HEK293 (cell line): ENCODE results near the gene CHSY1.
A peak's percentile ranks its signal among the peaks of the same experiment; 100 is the strongest.

ENCODE experiments used
- CTCF ChIA-PET: fragments of 350-600 bp; formaldehyde crosslinking; extraction: SDS; loops from one replicate; lab custom pipeline; 2021; ENCODE audit warnings: antibody characterized with exemption; lab: Yijun Ruan, JAX
- POLR2A ChIA-PET: fragments of 300-600 bp; formaldehyde crosslinking; extraction: SDS; loops from one replicate; lab custom pipeline; 2020; ENCODE audit warnings: antibody characterized with exemption, inconsistent platforms; lab: Yijun Ruan, JAX
- H3K27ac ChIP-seq: fragments of 200-500 bp; sonication (Bioruptor generic); 2 replicates; pipeline ENCODE4 v1.5.1; 2014; ENCODE audit warnings: low read depth, low read length, control low read depth, inconsistent platforms; ENCODE audit errors: extremely low read depth
- H3K36me3 ChIP-seq, 2 experiments: fragments of 200-500 bp in 1 of 2; sonication (Bioruptor generic) in 1 of 2; 1 replicate in 1 of 2; 2 replicates in 1 of 2; pipeline ENCODE4 v1.5.1; 2014 to 2017; ENCODE audit warnings: inconsistent platforms in 2 of 2, low read length in 2 of 2; ENCODE audit not compliant: control insufficient read depth in 2 of 2, insufficient read depth in 1 of 2
- H3K4me1 ChIP-seq: fragments of 200-500 bp; sonication (Bioruptor generic); 2 replicates; pipeline ENCODE4 v1.5.1; 2014; ENCODE audit warnings: mild to moderate bottlenecking, low read length, inconsistent platforms; ENCODE audit not compliant: control insufficient read depth, insufficient read depth
- H3K4me3 ChIP-seq: 2 replicates; pipeline ENCODE4 v1.5.1; 2011; ENCODE audit warnings: low read depth, mild to moderate bottlenecking, control low read depth, low read length, moderate library complexity
- H3K9me3 ChIP-seq: fragments of 200-500 bp; sonication (Bioruptor generic); 2 replicates; pipeline ENCODE4 v1.5.1; 2014; ENCODE audit warnings: low read depth, low read length, inconsistent platforms; ENCODE audit not compliant: control insufficient read depth, insufficient read depth
- GLIS2 ChIP-seq: fragments of 450-650 bp; formaldehyde crosslinking; IDR thresholded peaks from 2 replicates; pipeline ENCODE4 v1.5.1; 2016; ENCODE audit warnings: missing biosample characterization, missing genetic modification characterization
- HOXA7 ChIP-seq: sonication (generic); formaldehyde crosslinking; IDR thresholded peaks from 2 replicates; pipeline ENCODE4 v1.8.1; 2022; ENCODE audit warnings: missing genetic modification reagents, borderline replicate concordance
- PRDM6 ChIP-seq: fragments of 450-650 bp; formaldehyde crosslinking; IDR thresholded peaks from 2 replicates; pipeline ENCODE4 v1.5.1; 2017; ENCODE audit warnings: missing biosample characterization, missing genetic modification characterization
- REPIN1 ChIP-seq: fragments of 450-650 bp; formaldehyde crosslinking; IDR thresholded peaks from 2 replicates; pipeline ENCODE4 v1.5.1; 2017; ENCODE audit warnings: missing biosample characterization, missing genetic modification characterization, low read depth
- ZNF112 ChIP-seq: fragments of 450-650 bp; formaldehyde crosslinking; IDR thresholded peaks from 2 replicates; pipeline ENCODE4 v1.5.0; 2017; ENCODE audit warnings: missing biosample characterization, missing genetic modification characterization
- ZNF121 ChIP-seq: fragments of 450-650 bp; formaldehyde crosslinking; IDR thresholded peaks from 2 replicates; pipeline ENCODE4 v1.5.1; 2016; ENCODE audit warnings: missing biosample characterization, missing genetic modification characterization
- ZNF140 ChIP-seq: fragments of 450-650 bp; formaldehyde crosslinking; IDR thresholded peaks from 2 replicates; pipeline ENCODE4 v1.5.1; 2016; ENCODE audit warnings: missing biosample characterization, missing genetic modification characterization
- ZNF155 ChIP-seq: fragments of 450-650 bp; formaldehyde crosslinking; IDR thresholded peaks from 2 replicates; pipeline ENCODE4 v1.5.1; 2016; ENCODE audit warnings: missing biosample characterization, missing genetic modification characterization
- ZNF16 ChIP-seq: fragments of 450-650 bp; formaldehyde crosslinking; IDR thresholded peaks from 2 replicates; pipeline ENCODE4 v1.5.1; 2016; ENCODE audit warnings: low read depth, missing biosample characterization, missing genetic modification characterization
- ZNF18 ChIP-seq: fragments of 450-650 bp; formaldehyde crosslinking; IDR thresholded peaks from 2 replicates; pipeline ENCODE4 v1.5.1; 2016; ENCODE audit warnings: missing biosample characterization, missing genetic modification characterization
- ZNF214 ChIP-seq: fragments of 450-650 bp; formaldehyde crosslinking; IDR thresholded peaks from 2 replicates; pipeline ENCODE4 v1.5.1; 2017; ENCODE audit warnings: missing biosample characterization, mild to moderate bottlenecking, missing genetic modification characterization, borderline replicate concordance
- ZNF223 ChIP-seq: fragments of 450-650 bp; formaldehyde crosslinking; IDR thresholded peaks from 2 replicates; pipeline ENCODE4 v1.5.1; 2016; ENCODE audit warnings: missing biosample characterization, missing genetic modification characterization
- ZNF645 ChIP-seq: fragments of 450-650 bp; formaldehyde crosslinking; IDR thresholded peaks from 2 replicates; pipeline ENCODE4; 2016; ENCODE audit warnings: missing biosample characterization, missing genetic modification characterization
- ZNF664 ChIP-seq: fragments of 450-650 bp; formaldehyde crosslinking; IDR thresholded peaks from 2 replicates; pipeline ENCODE4 v1.5.1; 2016; ENCODE audit warnings: missing biosample characterization, missing genetic modification characterization
- ZNF670 ChIP-seq: fragments of 450-650 bp; formaldehyde crosslinking; IDR thresholded peaks from 2 replicates; pipeline ENCODE4 v1.5.1; 2016; ENCODE audit warnings: missing biosample characterization, missing genetic modification characterization, low read depth
- ZNF677 ChIP-seq: fragments of 450-650 bp; IDR thresholded peaks from 2 replicates; pipeline ENCODE4 v1.5.0; 2018; ENCODE audit warnings: missing biosample characterization, mild to moderate bottlenecking, missing genetic modification characterization, moderate library complexity
- ZNF792 ChIP-seq: fragments of 450-650 bp; formaldehyde crosslinking; IDR thresholded peaks from 2 replicates; pipeline ENCODE4 v1.5.1; 2016; ENCODE audit warnings: missing biosample characterization, missing genetic modification characterization
- TF ChIP-seq, protein P1 (sequence below): fragments of 450-650 bp; formaldehyde crosslinking; conservative IDR thresholded peaks from 2 replicates; pipeline ENCODE4 v1.5.1; 2016; ENCODE audit warnings: low read depth, missing biosample characterization, missing genetic modification characterization
- TF ChIP-seq, protein P2 (sequence below): fragments of 450-650 bp; formaldehyde crosslinking; IDR thresholded peaks from 2 replicates; pipeline ENCODE4 v1.5.1; 2016; ENCODE audit warnings: missing biosample characterization, missing genetic modification characterization, low read depth
- TF ChIP-seq, protein P3 (sequence below): fragments of 450-650 bp; formaldehyde crosslinking; optimal IDR thresholded peaks from 2 replicates; pipeline ENCODE3; 2016; ENCODE audit warnings: missing biosample characterization, mild to moderate bottlenecking, missing genetic modification characterization

The CHSY1 gene

DNA sequence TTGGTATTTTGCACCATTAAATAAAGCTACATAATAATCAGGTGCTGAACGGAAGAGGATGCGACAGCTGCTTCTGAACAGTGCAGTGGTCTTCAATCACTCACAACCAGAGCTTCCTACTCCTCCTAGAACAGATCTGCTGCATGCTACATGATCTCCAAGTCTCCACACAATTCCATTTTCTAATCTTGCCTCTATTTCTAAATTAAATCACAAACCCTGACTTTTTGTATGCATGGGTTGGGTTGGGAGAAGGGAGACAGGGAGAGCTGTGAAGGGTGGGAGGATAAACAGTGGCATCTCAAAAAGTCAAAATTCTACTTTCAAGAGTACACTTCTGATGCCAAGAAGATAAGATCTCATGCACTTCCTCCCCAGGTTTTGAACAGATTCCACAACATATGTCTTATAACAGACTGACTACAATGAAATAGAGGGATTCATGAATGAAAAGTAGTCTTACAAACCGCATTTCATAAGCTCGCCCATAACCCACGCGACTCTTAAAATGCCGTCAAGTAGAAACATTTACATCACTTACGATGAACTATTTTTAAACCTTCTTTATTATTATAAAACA lies 57.2 kb downstream of the CHSY1 start:
- Histone ChIP-seq H3K27ac (no peak overlapping the region), H3K36me3 (no peaks in the 10 kb centered on the region; a peak in 1 of 3 replicates), H3K4me1 (peaks cover 7% of the 10 kb centered on the region), H3K9me3 (no peaks in the 10 kb centered on the region), H3K4me3 (no peak overlapping the region)
- no peak for TF ChIP-seq GLIS2 (tag by site-specific recombination)
- no peak for TF ChIP-seq ZNF645
- TF ChIP-seq ZNF792 = no peak
- TF ChIP-seq ZNF18 (tag by site-specific recombination) = no peak
- no peak for TF ChIP-seq ZNF16 (tag by site-specific recombination)
- TF ChIP-seq REPIN1 (tag by site-specific recombination) = no peak
- TF ChIP-seq PRDM6 (tag by site-specific recombination) = 0 out of 2 replicates have a peak, but pooled peaks have one; percentile 18
- POLR2A ChIA-PET = no interaction called here
- CTCF ChIA-PET = interaction anchor here (0.5 to 1.3 kb wide), 7 partner anchors 9 to 179 kb away, joined by 3 to 4 read pairs (median 3); no protein-coding TSS in a partner anchor

DNA sequence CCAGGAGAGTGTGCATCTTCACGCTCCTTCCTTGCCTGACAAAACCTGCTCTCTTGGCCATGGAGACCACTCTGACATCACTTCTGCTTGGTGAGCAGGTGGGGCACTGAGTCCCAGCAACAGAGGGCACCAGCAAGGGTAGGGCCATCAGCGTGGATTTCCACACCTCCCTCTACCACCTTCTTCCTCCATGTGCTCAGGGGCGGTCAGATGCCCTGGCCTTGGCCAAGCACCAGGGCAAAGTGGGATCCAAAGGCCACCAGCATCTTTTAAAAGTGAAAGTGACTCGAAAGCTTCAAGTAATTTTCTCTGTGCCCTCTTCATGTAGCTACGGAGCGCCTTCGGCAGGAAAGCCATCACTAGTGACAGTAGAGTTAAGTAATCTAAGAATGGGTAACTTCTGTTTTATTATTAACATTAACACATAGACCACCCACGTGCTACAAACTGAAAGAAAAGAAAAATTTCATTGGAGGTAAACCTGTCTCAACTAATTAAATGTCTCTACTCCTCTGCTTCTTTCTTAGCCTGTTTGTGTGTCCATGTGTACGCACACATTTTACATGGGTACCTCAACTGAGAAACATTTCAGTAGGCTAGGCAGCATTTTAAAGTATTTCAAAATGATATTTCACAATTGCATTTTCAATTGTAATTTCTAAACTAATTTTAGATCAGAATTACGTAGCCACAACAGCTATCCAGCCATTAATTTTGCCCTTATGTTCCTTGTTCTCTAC lies 57.9 kb downstream of the CHSY1 start:
- Histone ChIP-seq H3K36me3 (no peaks in the 10 kb centered on the region; a peak in 1 of 3 replicates), H3K4me1 (peaks cover 4% of the 10 kb centered on the region; the same call in 1 of the 2 replicates), H3K9me3 (no peaks in the 10 kb centered on the region), H3K4me3 (no peak overlapping the region), H3K27ac (no peak overlapping the region)
- ChIA-PET POLR2A (no interaction called here), CTCF (interaction anchor here (0.6 to 1.6 kb wide), 5 partner anchors 11 to 178 kb away, joined by 3 read pairs; no protein-coding TSS in a partner anchor)
- TF ChIP-seq ZNF664 (no peak), ZNF121 (tag by site-specific recombination) (no peak), ZNF155 (tag by site-specific recombination) (no peak), ZNF140 (no peak), ZNF677 (no peak), HOXA7 (no peak), ZNF112 (tag by site-specific recombination) (no peak), ZNF214 (tag by site-specific recombination) (no peak), ZNF670 (tag by site-specific recombination) (no peak), ZNF223 (tag by site-specific recombination) (no peak)
- TF ChIP-seq, protein P1, sequence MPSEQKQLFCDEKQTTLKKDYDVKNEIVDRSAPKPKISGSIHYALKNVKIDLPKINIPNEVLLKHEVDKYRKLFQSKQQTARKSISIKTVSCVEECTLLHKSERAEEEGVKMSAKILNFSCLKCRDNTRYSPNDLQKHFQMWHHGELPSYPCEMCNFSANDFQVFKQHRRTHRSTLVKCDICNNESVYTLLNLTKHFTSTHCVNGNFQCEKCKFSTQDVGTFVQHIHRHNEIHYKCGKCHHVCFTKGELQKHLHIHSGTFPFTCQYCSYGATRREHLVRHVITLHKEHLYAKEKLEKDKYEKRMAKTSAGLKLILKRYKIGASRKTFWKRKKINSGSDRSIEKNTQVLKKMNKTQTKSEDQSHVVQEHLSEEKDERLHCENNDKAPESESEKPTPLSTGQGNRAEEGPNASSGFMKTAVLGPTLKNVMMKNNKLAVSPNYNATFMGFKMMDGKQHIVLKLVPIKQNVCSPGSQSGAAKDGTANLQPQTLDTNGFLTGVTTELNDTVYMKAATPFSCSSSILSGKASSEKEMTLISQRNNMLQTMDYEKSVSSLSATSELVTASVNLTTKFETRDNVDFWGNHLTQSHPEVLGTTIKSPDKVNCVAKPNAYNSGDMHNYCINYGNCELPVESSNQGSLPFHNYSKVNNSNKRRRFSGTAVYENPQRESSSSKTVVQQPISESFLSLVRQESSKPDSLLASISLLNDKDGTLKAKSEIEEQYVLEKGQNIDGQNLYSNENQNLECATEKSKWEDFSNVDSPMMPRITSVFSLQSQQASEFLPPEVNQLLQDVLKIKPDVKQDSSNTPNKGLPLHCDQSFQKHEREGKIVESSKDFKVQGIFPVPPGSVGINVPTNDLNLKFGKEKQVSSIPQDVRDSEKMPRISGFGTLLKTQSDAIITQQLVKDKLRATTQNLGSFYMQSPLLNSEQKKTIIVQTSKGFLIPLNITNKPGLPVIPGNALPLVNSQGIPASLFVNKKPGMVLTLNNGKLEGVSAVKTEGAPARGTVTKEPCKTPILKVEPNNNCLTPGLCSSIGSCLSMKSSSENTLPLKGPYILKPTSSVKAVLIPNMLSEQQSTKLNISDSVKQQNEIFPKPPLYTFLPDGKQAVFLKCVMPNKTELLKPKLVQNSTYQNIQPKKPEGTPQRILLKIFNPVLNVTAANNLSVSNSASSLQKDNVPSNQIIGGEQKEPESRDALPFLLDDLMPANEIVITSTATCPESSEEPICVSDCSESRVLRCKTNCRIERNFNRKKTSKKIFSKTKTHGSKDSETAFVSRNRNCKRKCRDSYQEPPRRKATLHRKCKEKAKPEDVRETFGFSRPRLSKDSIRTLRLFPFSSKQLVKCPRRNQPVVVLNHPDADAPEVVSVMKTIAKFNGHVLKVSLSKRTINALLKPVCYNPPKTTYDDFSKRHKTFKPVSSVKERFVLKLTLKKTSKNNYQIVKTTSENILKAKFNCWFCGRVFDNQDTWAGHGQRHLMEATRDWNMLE (tag by site-specific recombination) = no peak
- TF ChIP-seq, protein P2, sequence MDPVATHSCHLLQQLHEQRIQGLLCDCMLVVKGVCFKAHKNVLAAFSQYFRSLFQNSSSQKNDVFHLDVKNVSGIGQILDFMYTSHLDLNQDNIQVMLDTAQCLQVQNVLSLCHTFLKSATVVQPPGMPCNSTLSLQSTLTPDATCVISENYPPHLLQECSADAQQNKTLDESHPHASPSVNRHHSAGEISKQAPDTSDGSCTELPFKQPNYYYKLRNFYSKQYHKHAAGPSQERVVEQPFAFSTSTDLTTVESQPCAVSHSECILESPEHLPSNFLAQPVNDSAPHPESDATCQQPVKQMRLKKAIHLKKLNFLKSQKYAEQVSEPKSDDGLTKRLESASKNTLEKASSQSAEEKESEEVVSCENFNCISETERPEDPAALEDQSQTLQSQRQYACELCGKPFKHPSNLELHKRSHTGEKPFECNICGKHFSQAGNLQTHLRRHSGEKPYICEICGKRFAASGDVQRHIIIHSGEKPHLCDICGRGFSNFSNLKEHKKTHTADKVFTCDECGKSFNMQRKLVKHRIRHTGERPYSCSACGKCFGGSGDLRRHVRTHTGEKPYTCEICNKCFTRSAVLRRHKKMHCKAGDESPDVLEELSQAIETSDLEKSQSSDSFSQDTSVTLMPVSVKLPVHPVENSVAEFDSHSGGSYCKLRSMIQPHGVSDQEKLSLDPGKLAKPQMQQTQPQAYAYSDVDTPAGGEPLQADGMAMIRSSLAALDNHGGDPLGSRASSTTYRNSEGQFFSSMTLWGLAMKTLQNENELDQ (tag by site-specific recombination) = no peak
- TF ChIP-seq, protein P3, sequence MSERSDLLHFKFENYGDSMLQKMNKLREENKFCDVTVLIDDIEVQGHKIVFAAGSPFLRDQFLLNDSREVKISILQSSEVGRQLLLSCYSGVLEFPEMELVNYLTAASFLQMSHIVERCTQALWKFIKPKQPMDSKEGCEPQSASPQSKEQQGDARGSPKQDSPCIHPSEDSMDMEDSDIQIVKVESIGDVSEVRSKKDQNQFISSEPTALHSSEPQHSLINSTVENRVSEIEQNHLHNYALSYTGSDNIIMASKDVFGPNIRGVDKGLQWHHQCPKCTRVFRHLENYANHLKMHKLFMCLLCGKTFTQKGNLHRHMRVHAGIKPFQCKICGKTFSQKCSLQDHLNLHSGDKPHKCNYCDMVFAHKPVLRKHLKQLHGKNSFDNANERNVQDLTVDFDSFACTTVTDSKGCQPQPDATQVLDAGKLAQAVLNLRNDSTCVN = no peak
